GM19324 (cell line): ENCODE results near the gene RNF213.

Source experiments
- ATAC-seq: cut with Tn5 transposase; IDR thresholded peaks from one replicate; pipeline ENCODE4 v1.9.1; 2021; ENCODE audit warnings: mild to moderate bottlenecking, moderate library complexity; ENCODE audit not compliant: unreplicated experiment, low FRiP score

RNF213 gene

DNA sequence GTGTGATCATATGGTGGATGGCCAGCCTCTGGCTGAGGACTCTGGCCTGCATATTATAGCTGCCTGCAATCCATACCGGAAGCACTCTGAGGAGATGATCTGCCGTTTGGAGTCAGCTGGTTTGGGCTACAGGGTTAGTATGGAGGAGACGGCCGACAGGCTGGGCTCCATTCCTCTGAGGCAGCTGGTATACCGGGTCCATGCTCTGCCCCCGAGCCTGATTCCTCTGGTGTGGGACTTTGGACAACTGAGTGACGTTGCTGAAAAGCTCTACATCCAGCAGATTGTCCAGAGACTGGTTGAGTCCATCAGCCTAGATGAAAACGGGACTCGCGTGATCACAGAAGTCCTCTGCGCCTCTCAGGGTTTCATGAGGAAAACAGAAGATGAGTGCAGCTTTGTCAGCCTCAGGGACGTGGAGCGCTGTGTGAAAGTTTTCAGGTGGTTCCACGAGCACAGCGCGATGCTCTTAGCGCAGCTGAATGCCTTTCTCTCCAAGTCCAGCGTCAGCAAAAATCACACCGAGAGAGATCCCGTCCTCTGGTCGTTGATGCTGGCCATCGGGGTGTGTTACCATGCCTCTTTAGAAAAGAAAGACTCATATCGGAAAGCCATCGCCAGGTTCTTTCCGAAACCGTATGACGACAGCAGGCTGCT is 85.3 kb downstream of the RNF213 start:
- ATAC-seq, result no peak

DNA sequence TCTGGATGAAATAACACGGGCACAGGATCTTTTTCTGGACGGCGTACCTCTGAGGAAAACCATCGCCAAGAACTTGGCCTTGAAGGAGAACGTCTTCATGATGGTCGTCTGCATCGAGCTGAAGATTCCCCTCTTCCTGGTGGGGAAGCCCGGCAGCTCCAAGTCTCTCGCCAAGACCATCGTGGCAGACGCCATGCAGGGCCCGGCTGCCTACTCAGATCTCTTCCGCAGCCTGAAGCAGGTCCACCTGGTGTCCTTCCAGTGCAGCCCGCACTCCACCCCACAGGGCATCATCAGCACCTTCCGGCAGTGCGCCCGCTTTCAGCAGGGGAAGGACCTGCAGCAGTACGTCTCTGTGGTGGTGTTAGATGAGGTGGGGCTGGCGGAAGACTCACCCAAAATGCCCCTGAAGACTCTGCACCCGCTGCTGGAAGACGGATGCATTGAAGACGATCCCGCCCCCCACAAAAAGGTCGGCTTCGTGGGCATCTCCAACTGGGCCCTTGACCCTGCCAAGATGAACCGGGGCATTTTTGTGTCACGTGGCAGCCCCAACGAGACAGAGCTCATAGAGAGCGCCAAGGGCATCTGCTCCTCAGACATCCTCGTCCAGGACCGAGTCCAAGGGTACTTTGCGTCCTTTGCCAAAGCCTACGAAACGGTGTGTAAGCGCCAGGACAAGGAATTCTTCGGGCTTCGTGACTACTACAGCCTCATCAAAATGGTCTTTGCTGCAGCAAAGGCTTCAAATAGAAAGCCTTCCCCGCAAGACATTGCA is 86.0 kb downstream of the RNF213 start:
- no peak for ATAC-seq

DNA sequence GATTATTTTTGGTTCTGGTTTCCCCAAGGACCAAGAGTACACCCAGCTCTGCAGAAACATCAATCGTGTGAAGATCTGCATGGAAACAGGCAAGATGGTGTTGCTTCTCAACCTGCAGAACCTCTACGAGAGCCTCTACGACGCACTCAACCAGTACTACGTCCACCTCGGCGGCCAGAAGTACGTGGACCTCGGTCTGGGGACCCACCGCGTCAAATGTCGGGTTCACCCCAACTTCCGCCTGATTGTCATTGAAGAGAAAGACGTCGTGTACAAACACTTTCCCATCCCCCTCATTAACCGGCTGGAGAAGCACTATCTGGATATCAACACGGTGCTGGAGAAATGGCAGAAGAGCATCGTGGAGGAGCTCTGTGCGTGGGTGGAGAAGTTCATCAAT is 86.9 kb downstream of the RNF213 start:
- ATAC-seq, result no peak

DNA sequence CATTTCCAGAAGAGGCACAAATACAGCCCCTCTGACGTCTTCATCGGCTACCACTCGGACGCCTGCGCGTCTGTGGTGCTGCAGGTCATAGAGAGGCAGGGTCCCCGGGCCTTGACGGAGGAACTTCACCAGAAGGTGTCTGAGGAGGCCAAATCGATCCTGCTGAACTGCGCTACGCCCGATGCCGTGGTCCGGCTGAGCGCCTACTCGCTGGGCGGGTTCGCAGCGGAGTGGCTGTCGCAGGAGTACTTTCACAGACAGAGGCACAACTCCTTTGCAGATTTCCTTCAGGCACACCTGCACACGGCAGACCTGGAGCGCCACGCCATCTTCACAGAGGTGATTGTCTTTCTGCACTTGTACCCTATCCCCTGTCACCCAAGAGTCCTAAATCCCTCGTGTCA is 87.3 kb downstream of the RNF213 start:
- ATAC-seq, result no peak

DNA sequence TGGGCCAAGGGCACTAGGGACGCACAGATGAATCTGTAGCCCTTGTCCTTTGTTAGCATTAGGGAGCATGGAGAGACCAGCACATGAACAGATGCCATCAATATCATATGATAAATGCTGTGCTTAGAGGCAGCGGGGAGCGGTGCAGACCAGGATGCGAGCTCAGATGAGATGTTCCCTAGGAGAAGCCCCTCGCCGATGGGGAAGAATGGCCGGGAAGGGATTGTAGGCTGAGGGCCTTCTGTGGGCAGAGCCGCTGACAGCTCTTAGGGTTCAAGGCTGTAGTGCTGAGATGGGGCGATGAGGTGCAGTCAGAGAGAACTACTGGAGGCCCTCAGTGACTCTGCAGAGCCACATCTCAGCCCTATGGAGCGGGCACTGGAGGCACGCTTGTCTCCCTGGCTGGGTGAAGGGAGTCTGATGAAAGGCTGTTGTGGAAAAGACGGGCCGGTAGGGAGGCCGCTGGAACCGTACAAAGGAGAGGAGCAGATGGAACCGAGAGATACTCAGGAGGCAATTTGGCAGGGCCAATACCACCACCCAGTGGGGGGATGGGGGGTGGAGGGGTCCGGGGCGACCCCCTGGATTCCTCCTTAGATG is 88.0 kb downstream of the RNF213 start:
- no peak for ATAC-seq

DNA sequence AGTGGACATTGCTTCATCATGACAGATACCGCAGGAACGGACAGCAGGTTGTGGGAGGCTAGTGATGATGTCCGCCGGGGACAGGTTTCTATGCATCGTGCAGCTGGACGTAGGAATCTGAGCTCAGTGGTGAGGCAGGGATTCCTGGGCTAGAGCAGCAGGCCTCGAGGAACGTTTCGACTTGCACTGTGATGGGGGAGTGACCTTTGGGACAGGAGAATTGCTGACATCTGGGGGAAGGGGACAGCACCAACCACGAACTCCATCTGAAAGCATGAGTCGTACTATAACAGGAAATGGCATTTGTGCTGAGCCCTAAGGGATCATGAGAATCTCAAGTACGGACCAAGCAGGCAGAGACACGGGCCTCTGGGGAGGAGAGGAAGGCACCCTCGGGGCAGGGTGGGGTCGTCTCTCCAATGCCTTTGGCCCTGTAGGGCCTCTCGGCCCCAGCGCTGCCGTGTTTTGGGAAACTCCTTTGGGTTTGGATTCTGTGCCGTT is 88.5 kb downstream of the RNF213 start:
- ATAC-seq, result no peak

DNA sequence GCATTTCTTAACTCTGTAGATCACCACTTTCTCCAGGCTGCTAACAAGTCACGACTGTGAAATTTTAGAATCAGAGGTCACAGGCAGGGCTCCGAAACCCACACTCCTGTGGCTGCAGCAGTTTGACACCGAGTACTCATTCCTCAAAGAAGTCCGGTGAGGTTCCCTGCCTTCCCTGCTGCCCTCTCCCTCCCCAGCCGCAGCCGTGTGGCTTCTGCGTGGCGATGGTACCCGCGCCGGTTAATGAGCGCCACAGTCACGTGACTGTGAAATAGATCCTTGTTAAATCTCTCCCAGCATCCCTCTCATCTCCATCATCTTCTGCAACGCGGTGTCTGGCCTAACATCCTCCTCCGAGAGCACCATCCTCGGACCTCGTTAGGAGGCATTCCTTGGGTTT is 89.1 kb downstream of the RNF213 start:
- ATAC-seq, result no peak

- no peak for ATAC-seq
Observed at GRCh38 chr17:80352216-80352895, 91.7 kb downstream of the RNF213 start.

- ATAC-seq, result no peak
Observed at GRCh38 chr17:80352991-80353665, 92.5 kb downstream of the RNF213 start.

- no peak for ATAC-seq
Observed at GRCh38 chr17:80353718-80354275, 93.1 kb downstream of the RNF213 start.

DNA sequence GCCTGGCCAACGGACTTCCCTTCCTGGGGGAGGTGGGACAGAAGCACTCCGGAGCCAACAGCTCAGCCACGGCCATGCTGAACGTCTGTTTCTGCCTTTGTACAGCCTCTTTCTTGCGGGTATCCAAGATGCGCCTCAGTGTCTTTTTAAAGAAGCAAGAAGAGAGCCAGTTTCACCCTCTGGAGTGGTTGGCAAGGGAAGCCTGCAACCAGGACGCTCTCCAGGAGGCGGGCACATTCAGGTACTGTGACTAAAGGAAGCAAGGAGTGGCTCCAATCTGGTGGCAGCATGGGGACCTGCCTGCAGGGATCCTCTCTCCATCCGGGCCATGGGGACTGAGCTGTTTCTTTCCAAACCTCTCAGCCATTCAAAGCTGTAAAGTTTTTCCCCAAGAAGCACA is 93.7 kb downstream of the RNF213 start:
- ATAC-seq, result no peak

DNA sequence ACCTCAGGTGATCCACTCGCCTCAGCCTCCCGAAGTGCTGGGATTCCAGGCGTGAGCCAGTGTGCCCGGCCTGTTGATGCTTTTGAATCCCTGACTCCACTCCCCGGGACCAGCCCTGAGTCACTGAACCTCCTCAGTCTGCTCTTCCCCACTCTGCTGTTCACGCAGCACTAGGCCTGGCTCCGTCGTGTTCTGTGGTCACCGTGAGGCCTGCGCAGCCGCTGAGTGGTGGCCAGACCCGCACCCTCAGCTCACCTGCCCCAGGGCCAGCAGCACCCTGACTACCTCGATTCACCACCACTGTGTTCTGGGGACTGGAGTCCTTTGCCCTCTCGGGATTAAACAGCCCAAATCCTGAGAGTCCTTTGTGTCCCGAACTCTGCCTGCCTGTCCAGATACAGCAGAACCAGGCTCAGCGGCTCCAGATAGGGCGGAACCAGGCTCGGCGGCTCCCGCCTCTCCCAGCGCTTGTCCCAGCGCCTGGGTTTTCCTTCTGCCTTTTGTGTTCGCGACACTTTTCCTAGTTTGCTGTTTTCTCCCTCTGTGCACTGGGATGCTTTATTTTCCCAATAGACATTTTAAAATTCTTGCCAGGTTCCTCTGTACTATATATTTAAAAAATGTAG is 95.7 kb downstream of the RNF213 start:
- no peak for ATAC-seq

GRCh38 chr17:80358131-80358530 is 97.5 kb downstream of the RNF213 start:
- no peak for ATAC-seq

GRCh38 chr17:80358861-80359260 is 98.2 kb downstream of the RNF213 start:
- ATAC-seq, result no peak

DNA sequence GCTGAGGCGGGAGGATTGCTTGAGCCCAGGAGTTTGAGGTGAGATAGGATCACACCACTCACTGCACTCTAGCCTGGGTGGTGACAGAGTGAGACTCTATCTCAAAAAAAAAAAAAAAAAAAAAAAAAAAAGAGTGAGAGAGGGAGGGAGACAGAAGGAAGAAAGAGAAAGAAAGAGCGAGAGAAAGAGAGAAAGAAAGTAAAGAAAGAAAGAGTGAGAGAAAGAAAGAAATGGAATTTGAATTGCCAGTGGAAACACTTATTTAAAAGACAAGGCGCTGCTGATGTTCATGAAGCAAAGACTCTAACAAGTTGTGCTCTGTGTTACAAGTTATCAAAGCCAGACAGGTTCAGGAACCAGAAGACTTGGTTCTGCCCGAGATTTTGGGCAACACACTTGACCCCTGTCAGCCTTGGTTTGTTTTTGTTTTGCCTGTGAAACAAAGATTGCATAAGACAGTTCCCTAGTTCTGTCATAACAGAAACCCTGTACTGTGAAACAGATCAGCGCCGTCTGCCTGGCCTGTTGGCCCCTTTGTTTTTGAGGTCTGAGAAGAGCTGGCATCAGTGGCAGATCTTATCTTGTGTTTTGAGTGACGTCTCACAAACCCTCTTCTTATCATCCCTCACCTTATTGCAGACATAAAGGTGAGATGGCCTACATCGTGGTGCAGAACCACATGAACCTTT is 98.9 kb downstream of the RNF213 start:
- ATAC-seq, result no peak

DNA sequence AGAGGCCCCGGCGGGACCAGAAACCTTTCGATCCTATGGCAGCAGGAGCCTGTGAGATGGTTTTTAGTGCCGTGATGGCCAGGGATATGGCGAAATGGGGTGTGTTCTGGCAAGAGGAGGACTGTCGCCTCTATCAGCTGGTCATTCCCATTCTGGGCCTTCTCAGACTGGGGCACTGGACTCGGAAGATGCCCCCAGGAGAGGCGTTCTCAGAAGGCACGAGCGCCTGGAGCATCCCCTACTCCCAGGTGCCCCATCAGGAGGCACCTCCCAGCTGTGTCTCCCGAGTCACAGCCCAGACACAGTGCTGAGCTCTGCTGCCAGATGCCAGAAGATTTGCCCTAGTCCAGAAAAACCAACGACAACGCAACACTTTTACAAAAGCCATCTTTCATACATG is 99.7 kb downstream of the RNF213 start:
- ATAC-seq, result no peak

DNA sequence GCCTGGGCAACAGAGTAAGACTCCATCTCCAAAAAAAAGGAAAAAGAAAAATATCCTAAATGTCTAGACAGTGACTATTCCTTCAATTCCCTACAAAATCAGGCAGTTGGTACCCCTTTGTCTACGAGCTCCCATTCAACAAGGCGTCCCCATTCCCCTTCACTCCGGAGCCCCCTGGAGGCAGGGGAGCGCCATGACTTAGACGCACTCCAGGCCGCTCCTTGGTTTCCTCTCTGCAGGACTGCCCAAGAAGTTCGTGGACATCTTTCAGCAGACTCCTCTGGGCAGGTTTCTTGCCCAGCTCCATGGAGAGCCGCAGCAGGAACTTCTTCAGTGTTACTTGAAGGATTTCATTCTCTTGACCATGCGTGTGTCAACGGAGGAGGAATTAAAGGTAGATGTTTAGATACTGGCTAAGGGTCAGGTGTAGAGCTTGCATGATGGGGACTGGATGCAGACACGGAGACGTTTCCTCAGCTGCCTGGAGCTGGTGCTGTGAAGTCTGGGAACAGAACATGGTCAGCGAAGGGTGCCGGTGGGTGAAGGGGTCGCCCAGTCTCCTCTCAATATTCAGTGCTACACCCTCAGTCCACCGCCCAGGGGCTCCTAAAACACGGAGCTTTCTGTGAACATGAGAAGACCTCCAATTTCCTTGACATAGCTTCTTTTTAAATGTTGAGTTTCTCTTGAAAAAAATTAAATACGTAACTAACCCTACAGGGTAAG is 101.0 kb downstream of the RNF213 start:
- ATAC-seq, result no peak

- no peak for ATAC-seq
Observed at GRCh38 chr17:80362428-80363119, 101.9 kb downstream of the RNF213 start.
